ENCODE measurements around the gene GGTLC2.
"Not testable (repeated sequence)": the region's sequence is repeated elsewhere in the genome, so short reads cannot be mapped to it uniquely, and the experiment has no call there.

The GGTLC2 gene

DNA sequence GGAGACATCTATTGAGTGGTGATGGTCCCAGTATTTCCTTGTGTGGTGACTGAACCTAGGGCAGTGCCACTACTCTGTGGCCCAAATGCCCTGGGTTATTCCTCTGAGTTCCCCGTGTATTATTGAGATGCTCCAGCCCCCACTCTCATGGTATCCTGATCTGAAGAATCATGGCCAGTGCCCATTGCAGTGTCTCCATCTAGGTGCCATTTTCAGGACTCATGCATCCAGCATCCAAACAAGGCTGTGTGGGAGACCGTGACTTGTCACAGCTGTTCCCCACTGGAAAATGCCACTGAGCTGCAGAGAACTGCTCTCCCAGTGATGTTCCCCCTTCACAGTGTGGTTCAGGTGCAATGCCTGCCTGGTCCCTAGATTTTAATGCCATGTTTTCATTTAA is 24.7 kb downstream of the GGTLC2 start:
- no peak for DNase-seq (ENCODE audit: low spot score)

DNA sequence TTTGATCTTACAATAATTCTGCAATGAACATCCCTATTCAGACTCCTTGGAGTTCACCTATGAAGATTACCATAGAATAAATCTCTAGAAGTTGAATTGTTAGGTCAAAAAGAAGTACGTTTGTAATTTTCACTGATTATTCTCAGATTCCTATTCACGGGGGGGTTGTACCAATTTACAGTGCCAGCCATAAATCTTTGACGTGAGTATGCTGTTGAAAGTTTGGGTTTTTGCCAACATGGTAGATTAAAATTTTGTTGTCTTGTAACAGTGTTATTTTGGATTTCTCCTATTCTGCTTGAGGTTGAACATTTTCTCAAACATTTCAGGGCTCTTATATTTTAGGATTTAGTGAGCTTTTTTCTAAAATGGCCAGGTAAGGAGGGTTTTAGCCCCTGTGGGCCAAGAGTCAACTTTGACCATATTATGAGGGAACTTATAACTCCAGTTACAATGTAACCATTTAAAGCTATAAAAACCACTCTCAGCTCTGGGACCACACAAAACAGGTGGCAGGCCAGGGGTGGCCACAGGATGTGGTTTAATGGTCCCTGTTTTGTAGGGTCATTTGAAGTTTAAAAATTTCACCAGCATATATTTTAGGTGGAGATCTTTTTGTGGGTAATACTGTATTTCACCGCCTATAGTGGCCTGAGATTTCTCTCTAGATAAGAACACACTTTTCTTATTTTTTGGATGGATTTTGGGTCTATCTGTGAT is 25.8 kb downstream of the GGTLC2 start:
- DNase-seq (ENCODE audit: low spot score): no peak

DNA sequence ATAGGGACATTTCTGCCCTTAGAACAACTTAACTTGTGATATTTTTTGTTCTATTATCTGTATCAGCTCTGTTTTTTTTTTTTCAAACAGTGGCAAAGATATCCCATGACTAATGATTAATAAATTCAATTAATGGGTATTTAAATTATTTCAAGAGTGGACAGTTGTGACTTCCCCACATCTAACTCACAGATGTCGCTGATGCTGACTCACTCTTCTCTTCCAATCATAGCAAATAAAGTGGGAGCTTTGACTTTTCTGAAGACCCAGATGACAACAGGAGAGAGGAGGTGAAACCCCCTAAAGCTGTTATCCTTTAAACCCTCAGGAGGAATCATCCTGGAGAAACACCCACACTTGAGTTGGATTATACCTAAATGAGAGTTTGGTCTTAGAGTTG is 27.1 kb downstream of the GGTLC2 start:
- DNase-seq (ENCODE audit: low spot score): no peak

DNA sequence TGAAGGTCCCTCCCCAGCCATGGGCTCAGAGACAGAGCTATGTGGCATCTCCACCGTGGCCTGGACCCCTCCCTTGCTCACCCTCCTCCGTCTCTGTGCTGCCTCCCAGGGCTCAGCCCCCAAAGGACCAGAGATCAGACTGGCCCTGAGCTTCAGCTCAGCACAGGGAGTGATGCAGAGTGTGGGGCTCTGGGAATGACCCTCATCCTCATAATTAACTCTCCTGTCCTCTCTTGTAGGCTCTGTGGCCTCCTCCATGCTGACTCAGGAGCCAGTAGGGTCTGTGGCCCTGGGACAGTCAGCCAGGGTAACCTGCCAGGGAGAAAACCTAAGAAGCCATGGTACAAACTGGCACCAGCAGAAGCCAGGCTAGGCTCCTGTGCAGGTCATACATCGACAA is 28.7 kb downstream of the GGTLC2 start:
- no peak for DNase-seq (ENCODE audit: low spot score)

DNA sequence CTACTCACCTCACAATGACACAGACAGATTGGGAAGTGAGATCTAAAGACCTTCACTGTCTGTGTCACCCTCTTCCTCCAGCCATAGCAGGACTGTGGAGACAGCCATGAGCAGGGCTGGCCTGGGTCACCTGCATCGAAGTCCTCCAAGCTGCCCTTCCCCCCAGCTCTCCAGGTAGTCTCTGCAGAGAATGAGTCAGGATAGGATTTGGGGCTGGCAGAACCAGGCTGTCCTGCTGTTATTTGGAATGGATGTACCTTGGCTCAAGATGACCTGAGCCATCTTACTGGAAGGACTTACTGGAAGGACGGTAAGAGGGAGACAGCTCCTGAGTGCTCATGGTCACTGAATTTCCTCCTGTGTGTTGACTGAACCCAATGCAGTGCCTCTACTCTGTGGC is 29.2 kb downstream of the GGTLC2 start:
- no peak for DNase-seq (ENCODE audit: low spot score)

DNA sequence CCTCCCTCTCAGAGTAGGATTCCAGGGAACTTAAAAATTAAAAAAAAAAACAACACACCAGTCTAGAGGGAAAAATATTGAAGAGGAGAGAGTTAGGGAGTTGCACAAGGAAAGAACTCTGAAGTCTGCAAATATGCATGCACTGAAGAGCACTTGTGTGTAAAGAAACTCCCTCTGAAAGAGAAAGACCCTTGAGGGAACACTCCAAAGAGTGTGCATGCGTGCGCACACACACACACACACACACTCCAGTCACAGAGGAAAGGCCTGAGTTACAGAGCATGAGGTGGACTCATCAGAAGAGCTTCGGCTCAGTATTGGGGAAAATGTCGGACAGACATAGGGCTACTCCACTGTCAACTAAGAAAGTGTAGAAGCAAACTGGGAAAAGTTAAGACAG is 30.1 kb downstream of the GGTLC2 start:
- DNase-seq (ENCODE audit: low spot score): no peak

DNA sequence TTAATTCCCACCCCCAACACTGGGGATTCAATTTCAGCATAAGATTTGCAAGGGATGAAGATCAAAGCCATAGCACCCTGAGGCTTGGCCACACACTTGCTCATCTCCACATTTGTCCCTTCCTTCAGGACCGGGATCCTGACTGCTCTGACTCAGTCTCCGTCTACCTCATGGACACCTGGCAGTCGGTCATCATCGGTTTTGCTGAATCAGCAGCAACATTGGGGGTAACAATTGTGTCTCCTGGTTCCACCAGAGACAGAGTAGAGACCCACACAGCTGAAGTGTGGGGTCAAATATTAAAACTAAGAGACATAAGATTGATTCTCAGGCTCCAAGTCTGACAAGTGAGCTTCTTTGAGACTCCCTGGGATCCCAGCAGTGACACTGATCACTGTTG is 34.6 kb downstream of the GGTLC2 start:
- no peak for DNase-seq (ENCODE audit: low spot score)

DNA sequence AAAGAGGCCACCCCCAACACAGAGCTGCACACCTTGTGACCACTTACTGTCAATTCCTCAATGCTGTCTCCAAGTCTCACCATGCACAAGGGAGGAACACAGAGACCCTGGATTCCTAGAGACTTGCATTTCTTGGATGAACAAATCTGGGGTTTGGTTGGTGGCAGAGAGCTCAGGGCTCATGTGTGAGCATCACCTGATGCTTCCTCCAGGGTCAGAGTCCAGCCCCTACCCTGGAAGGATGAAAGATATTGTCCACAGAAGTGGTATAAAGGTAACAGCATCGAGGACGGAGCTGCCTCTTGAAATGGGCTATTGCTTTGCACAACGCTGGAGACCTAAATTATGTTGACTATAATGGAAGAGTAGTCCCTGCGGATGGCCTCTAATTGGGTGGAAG is 36.0 kb downstream of the GGTLC2 start:
- no peak for DNase-seq (ENCODE audit: low spot score)

DNA sequence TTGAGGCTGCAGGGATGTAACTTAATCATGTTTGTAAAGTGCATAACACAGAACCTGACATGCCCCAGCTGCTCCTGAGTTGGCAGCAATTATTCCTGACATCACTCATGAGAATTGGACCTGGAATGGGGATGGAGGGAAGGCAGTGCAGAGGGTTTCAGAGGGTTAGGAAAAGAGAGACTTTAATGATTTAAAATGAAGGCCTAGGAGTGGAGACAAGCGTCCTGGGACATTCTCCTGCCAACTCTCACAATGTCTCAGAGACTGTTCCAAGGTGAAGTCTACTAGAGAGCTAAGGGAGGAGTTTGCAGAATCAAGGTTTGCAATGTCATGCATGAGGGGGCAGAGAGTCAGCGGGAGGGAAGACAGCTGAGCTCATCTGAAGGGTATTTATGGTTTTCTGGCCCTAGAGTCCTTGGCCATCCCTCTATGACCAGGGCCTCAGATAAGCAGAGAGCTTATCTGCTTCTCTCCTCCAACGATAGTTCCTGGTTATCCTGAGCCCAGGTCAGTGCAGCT is 36.9 kb downstream of the GGTLC2 start:
- no peak for DNase-seq (ENCODE audit: low spot score)

DNA sequence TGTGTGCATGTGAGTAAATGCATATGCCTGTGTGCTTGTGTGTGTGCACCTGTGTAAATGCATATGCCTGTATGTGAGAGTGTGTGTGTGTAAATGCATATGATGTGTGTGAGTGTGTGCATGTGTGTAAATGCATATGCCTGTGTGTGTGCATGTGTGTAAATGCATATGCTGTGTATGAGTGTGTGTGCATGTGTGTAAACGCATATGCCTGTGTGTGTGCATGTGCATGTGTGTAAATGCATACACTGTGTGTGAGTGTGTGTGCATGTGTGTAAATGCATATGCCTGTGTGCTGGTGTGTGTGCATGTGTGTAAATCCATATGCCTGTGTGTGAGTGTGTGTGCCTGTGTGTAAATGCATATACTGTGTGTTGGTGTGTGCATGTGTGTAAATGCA is 37.8 kb downstream of the GGTLC2 start:
- no peak for DNase-seq (ENCODE audit: low spot score)

DNA sequence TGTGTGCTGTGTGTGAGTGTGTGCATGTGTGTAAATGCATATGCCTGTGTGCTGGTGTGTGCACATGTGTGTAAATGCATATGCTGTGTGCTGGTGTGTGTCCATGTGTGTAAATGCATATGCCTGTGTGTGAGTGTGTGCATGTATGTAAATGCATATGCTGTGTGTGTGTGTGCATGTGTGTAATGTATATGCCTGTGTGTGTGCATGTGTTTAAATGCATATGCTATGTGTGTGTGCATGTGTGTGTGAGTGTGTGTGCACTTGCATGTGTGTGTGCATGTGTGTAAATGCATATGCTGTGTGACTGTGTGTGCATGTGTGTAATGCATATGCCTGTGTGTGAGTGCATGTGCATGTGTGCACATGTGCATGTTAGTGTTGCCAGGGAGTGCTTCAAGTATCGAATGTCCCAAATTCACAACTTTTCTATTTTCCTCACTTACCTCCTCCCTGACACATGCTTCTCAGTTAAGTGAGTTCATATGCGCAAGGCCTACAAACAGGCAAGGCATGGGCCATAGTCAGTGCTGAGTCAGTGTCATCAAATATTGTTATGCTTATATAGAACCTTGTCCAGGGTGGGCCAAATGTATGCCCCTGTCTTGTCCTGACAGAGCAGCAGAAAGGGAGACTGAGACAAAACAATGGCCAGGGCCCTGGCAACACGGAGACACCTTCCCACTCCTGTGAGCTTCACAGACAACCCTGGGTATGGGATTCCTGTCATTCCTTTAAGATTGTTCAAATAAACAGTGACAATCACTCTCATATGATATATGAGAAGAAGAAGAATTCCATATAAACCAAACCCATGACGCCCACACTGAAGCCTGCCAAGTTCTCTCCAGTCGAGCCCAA is 38.6 kb downstream of the GGTLC2 start:
- DNase-seq (ENCODE audit: low spot score): no peak

DNA sequence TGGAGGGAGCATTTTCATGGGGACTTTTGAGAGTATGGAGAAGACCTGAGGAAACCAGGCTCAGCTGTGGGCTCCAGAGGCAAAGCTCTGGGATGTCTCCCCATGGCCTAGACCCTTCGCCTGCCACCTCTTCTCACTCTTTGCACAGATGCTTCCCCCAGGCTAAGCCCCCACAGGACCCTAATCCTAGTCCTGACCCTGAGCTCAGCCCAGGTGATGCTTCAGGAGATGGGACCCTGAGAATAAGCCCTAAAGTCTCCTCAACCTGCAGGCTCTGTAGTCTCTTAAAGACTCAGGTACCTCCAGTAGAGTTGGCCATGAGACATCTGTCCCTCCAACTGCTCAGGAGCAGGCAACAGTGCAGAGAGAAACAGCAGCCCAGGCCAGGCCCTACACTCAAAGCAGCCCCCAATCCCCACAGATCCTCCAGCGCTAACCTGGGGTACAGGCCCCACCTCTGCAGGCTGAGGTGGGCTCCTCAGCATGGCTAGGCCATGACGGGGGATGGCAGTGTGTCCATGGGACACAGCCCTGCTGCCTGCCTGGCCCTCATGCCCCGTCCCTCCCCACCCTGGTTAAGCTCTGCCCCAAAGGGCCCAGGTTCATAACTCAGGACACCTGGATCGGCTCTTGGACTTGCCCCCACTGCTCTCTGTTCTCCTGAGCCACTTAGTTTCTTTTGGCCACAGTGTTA is 39.4 kb downstream of the GGTLC2 start:
- no peak for DNase-seq (ENCODE audit: low spot score)

DNA sequence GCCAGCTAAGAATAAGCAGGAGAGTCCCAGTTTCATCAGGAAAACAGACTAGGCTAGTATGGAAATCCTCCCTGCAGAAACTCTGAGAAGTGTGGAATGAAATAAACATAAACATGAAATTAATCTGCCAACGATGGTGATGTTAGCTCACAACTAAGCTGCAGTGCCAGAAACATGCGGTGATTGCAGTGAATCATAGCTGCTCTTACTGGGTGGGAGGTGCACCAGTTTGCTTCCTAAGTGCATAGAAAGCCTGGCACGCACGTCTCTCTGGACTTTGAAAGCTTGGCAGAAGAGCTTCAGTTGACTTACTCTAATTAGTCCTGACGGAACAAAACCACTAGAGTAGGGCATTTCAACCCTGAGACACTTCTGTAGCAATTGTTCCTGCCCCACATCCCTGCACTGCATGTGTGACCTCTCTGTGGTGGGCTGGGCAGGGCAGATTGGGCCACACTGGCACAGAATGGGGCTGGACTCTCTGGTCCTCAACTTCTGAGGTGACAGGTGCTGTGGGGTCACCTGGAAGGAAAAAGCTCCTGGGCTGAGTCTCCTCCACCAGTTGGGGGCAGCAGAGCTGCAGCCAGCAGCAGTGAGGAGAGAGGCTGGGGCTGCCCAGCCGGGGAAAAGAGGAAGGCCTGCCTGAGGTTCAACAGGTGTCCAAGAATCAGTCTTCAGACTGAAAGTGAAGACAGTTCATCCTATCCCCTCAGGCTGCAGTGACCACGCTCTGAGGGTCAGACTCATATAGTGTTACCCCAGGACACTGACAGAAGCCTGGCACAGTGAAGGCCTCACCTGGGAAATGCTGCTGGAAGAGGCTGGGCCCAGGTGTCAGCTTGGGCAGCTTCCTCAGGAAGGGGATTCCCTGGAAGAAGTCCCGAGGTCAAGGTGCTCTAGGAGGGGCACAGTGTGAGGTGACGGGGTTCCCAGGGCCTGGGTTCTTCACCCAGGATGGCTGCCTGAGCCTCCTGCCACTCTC is 40.5 kb downstream of the GGTLC2 start:
- DNase-seq (ENCODE audit: low spot score): peak; percentile 59

DNA sequence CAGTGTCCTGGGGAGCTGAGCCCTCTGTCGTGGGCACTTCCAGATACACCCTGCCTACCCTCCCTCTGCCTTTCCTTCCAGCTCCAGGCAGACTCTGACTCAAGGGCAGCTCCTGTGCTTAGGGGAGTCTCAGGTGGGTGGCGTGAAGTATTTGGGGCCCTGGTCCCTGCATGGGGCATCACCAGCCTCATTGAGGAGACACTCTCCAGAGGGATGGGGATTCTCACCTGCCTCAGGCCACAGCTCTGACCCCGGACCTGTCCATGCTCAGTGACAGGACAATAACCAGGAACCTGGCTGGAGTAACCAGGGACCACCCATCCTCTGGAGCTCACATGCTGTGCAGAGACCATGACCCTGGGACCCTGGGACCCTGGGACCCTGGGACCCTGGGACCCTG is 41.2 kb downstream of the GGTLC2 start:
- DNase-seq (ENCODE audit: low spot score): no peak

DNA sequence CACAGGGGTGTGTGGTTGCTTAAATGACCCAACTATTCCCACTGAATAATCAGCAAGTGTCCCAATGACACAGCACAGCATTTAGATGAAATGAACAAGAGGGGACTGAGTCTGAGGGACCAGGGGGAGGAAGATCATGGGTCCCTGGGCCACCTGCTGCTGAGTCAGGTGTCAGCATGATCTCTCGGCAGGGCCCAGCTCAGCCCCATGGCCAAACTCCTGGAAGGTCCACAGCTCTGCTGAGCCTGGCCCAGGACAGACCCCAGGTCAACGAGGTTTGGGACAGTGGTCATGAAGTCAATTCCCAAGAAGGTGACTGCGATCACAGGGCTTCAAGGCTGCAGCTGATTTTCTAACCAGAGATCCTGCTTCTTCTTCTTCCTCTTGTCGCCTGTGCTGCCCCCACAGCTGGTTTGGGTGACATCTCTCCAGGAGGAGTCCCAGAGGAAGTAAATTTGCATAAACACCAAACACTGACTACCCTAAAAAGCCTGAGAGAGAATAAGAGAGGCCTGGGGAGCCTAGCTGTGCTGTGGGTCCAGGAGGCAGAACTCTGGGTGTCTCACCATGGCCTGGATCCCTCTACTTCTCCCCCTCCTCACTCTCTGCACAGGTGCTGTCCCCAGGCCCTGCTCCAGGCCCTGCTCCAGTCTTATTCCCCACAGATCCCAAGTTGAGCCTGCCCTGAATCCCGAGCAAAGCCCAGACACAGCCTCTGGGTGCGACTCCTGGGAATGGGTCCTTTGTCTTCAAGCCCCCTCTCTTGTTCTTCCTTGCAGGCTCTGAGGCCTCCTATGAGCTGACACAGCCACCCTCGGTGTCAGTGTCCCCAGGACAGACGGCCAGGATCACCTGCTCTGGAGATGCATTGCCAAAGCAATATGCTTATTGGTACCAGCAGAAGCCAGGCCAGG is 42.0 kb downstream of the GGTLC2 start:
- not testable (repeated sequence) for DNase-seq (ENCODE audit: low spot score)

DNA sequence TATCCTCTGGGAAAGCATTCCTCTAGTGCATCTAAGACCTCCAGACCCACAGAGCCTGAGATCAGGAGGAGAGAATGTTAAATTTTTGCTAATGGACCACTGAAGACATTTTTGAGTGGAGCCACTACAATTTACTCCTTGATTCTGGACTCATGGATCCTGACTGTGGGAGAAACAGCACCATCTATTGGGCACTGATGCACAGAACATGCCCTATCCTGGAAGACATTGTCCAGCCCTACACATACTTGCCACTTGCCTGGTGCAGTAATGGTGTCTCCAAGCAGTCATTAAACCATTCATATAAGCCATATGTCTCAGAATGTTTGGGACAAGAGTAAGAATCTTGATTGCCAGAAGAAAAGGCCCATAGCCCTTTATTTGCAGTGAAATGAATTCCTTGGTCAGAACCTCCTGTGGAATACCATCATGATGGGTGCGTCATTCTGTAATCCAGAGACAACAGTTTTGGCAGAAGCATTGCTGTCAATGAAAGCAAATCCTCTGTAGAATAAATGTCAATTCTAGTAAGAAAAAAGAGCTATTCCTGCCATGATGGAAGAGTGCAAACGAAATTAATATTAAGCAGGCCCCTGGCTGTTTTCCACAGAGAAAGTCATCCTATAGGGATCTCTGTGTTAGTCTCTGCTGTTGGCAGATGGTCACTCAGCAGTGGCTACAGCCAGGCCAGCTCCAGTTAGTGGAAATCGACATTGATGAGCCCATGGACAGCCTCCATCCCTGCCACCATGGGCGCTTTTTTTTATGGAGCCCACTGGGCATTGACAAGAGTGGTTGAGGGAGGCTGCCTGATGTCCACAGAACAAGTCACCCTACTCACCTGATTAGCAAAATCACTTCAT is 43.5 kb downstream of the GGTLC2 start:
- peak; percentile 47 for DNase-seq (ENCODE audit: low spot score)

DNA sequence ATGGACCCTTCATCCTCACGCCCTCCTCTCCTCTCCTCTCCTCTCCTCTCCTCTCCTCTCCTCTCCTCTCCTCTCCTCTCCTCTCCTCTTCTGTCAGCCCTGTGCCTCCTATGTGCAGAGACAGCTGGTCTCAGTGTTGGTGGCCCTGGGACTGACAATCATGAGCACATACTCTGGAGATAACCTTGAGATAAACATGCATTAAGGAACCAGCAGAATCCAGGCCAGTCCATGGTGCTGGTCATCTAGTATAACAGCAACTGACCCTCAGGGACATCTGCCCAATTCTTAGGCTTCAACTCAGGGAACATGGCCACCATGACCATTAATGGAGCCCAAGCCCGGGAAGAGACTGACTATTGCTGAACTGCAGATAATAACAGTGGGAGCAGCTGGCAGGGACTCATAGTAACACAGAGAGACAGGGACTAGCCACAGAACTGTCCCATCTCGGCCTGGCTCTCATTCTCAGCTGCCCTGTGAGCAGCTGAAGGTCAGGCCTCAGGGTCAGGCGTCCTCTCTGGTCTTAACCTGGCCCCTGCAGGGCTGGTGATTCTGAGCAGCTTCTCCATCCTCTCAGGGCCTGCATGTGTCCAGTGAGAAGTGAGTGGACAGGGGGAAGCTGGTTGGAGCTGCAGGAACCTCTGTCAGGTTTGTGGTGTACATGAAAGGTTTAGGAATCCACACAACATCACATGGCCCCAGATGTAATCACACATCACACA is 45.4 kb downstream of the GGTLC2 start:
- DNase-seq (ENCODE audit: low spot score): no peak

DNA sequence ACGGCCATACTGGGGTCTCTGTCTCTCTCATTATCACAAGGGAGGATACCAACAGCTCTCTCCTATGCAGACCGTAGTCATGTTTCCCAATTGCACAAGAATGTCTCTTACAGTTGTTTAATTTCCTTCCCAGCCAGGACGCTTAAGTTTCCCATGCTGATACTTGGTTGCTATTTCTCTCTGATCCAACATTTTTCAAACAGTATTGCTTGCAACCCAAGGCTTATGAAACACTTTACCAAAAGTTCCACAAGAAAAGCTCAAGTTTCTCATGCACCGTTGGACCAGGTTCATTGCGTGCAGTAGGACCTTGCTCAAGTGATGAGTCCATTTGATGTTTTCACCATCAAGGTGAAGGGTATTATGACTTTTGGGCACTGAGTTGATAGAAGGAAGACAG is 46.6 kb downstream of the GGTLC2 start:
- DNase-seq (ENCODE audit: low spot score): no peak

Data from iPS-NIHi11 (cell line).